ENCODE results near the gene CDX2.
"Not testable (repeated sequence)": the region's sequence is repeated elsewhere in the genome, so short reads cannot be mapped to it uniquely, and the experiment has no call there.

Gene CDX2

GRCh38 chr13:27969082-27969865 is at the start of gene CDX2:
TSS of gene CDX2 (minus strand) at chr13:27969315. CDS start at chr13:27969006, 309 bp downstream.
- no peak for DNase-seq

GRCh38 chr13:28014301-28014700 is 45.2 kb upstream of the CDX2 start:
- no peak for DNase-seq

GRCh38 chr13:28013482-28013881 is 44.4 kb upstream of the CDX2 start:
- no peak for DNase-seq

- no peak for DNase-seq
Observed at GRCh38 chr13:28012896-28013295, 43.8 kb upstream of the CDX2 start.

- no peak for DNase-seq
Observed at GRCh38 chr13:28012383-28012782, 43.3 kb upstream of the CDX2 start.

- no peak for DNase-seq
Observed at GRCh38 chr13:28010046-28010445, 40.9 kb upstream of the CDX2 start.

GRCh38 chr13:28005016-28005415 is 35.9 kb upstream of the CDX2 start:
- DNase-seq, result not testable (repeated sequence)

- DNase-seq, result no peak
Observed at GRCh38 chr13:28002886-28003698, 34.0 kb upstream of the CDX2 start.

- no peak for DNase-seq
Observed at GRCh38 chr13:28001837-28002473, 32.8 kb upstream of the CDX2 start.

GRCh38 chr13:28001049-28001448 is 31.9 kb upstream of the CDX2 start:
- DNase-seq, result no peak

- DNase-seq, result no peak
Observed at GRCh38 chr13:28000567-28000966, 31.5 kb upstream of the CDX2 start.

GRCh38 chr13:27997904-27998522 is 28.9 kb upstream of the CDX2 start:
- DNase-seq, result peak; percentile 46

GRCh38 chr13:27991881-27992280 is 22.8 kb upstream of the CDX2 start:
- no peak for DNase-seq

GRCh38 chr13:27988520-27988919 is 19.4 kb upstream of the CDX2 start, which contains the start of gene URAD:
TSS of gene URAD (minus strand) at chr13:27988693. CDS start at chr13:27988637, 56 bp downstream.
- DNase-seq, result no peak

GRCh38 chr13:27985600-27985999 is 16.5 kb upstream of the CDX2 start:
- no peak for DNase-seq

- DNase-seq, result no peak
Observed at GRCh38 chr13:27982361-27982760, 13.2 kb upstream of the CDX2 start.

- no peak for DNase-seq
Observed at GRCh38 chr13:27981006-27981708, 12.0 kb upstream of the CDX2 start.

- no peak for DNase-seq
Observed at GRCh38 chr13:27980280-27980998, 11.3 kb upstream of the CDX2 start.

GRCh38 chr13:27979765-27980279 is 10.7 kb upstream of the CDX2 start:
- no peak for DNase-seq

GRCh38 chr13:27979001-27979643 is 10.0 kb upstream of the CDX2 start:
- DNase-seq, result no peak
